GM19035 (cell line): ENCODE measurements around the gene GID8.
"Not testable (repeated sequence)": the region's sequence is repeated elsewhere in the genome, so short reads cannot be mapped to it uniquely, and the experiment has no call there.

ENCODE experiments used
- ATAC-seq: cut with Tn5 transposase; IDR thresholded peaks from one replicate; pipeline ENCODE4 v1.9.1; 2021; ENCODE audit not compliant: unreplicated experiment

The GID8 gene

DNA sequence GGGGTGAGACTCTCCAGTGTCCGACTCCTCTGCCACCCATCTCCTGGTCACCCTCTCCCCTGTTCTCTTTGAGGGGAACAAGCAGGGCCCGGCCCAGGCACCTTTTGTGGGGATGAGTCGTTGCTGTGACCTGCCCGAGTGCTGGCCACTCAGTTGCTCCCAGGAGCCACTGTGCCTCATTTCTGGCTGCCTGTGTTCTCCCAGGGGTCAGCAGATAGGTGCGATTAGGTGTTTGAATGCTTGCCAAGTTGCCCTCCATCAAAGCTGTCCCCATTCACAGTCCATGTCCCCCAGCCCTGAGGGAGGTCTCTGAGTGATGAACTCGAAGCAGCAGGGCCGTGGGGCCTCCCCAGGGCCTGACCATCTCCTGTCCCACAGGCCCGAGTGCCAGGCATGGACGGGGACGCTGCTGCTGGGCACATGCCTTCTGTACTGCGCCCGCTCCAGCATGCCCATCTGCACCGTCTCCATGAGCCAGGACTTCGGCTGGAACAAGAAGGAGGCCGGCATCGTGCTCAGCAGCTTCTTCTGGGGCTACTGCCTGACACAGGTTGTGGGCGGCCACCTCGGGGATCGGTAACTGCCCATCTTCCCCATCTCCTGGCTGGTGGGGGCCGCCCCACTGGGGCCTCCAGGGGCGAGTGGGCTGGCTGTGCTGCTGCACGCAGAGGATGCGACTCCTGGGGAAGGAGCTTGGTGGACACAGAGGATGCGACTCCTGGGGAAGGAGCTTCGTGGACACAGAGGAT is 18.6 kb downstream of the GID8 start:
- ATAC-seq, result no peak

DNA sequence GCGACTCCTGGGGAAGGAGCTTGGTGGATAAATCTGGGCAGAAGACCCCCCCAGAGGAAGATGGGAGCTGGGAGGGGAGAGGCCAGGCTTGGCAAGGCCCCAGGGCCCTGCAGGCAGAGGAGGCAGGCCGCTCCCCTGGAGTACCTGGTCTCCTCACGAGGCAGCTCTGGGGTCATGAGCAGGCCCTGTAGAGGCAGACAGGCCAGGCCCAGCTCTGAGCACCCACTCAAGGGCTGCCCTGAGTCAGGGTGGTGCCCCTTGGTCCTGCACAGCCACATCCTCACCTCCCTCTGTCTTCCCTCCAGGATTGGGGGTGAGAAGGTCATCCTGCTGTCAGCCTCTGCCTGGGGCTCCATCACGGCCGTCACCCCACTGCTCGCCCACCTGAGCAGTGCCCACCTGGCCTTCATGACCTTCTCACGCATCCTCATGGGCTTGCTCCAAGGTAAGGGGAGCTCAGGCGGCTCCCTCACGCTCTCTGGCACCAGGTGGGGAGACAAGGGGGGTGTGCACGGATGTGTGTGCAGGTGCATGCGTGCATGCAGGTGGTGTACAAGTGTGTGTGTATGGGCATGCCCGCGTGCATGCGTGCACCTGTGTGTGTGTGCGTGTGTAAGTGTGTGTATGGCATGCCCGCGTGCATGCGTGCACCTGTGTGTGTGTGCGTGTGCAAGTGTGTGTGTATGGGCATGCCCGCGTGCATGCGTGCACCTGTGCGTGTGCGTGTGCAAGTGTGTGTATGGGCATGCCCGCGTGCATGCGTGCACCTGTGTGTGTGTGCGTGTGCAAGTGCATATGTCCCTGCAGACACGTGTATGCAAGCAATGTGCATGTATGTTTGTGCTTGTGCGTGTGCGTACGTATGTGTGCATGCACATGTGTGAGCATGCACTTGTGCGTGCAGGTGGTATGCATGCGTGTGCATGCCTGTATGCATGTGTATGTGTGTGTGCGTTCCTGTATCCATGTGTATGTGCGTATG is 19.5 kb downstream of the GID8 start:
- no peak for ATAC-seq

DNA sequence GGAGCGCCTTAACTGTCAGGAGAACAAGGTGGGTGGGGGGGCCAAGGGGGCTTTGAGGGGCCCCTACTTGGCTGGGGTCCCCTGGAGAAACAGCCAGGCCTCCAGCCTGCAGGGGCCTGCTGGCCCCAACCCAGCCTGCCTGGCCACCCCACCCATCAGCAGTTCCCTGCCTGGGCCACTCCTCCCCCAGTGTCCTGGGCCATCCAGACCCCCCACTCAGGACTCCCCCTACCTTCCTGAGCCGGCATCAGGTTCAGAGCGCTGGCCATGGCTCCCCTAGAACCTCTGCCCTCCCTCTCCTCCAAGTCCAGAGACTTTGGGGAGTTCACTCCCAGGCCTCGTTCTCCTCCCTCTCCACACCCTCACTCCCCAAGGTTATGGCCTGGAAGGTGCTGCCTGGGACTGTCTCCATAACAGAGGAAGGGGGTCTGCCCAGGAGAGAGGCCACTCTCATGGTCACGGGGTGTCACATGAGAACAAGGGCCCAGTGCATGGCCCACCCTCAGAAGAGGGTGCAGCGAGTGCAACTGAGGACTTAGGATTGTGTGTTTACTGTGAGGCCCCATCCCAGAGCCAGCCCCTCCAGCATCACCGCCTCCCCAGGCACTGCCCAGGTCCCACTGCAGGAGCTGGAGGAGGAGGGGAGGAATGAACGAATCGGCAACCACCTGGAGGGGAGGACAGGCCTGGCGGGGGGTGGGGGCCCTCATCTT is 20.6 kb downstream of the GID8 start:
- no peak for ATAC-seq

DNA sequence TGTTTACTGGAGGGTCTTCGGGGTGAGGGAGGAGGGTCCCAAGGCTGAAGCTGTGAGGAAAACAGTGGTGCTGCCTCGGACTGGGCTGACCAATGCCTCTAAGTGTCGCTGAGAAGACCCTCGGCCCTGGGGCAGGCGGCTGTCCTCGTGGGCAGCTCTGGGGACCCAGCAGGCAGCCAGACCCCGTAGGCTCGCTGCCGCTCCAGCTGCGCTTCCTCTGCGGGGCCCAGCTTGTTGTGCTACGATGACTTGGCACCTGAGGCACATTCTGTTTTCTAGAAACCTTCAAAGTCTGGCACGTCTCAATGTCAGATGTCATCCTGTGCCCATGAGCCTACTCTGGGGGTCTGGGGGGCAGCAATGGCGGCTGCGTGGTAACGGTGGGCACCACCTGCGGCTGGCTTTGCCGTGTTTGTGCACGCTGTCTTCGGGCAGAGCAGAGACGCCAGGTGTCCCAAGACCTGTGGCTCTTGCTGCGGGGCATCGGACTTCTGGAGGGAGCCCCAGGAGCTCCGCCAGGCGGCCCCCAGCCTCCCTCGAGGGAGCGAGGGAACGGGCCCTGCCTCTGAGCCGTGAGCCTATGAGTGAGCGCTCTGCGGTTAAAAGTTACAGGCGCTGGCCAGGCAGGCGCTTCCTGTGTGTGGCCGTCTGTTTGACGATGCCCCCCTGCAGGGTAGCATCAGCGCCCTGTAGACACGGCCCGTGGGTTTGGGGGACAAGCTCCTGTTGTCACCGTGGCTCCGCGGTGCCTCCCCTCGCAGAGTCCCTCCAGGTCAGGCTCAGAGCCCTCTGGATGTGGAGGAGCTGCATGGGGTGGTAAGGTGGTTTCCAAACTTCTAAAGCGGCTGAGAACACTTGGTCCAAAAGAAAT is 21.4 kb downstream of the GID8 start:
- ATAC-seq, result no peak

DNA sequence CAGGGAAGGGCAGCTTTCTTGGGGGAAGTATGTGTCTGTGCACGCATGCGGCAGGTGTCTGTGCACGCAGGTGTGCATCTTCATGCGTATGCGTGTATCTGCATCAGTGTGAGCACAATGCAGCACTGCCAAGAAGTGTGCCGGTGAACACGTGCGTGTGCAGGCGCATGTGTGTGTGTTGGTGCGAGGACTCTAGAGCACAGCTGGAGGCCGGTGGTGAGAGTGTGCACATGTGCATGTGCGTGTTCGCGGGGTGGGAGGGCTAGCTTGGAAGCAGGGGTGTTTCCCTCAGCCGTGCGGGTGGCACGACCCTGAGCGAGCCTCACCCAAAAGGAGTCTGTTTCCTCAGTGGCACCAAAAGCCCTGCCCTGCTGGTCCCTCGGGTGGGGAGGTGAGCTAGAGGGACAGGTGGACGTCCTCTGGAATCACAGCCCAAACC is 22.1 kb downstream of the GID8 start:
- ATAC-seq, result no peak

DNA sequence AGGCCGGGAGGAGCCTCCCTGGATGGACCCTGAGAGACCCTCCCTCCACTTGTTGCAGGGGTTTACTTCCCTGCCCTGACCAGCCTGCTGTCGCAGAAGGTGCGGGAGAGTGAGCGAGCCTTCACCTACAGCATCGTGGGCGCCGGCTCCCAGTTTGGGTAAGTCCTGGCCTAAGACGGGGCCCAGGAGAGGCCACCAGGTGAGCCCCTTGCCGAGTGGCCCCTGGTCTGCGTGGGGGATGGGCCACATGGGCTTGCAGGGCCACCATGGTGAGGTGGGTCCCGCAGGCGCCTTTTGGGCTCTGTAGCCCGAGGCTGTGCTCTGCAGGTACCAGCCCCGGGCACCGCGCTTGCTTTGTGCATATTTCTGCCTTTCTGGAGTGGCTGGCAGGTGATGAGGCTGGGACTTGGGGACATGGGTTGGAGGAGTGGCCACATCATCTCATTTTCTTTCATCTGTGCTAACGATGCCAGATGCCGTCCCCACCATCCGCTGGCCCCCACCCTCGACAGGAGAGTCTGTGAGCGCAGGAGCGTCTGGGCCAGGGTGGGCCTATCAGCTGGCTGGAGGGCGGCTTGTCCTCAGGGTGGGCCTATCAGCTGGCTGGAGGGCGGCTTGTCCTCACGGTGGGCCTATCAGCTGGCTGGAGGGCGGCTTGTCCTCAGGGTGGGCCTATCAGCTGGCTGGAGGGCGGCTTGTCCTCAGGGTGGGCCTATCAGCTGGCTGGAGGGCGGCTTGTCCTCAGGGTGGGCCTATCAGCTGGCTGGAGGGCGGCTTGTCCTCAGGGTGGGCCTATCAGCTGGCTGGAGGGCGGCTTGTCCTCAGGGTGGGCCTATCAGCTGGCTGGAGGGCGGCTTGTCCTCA is 22.7 kb downstream of the GID8 start:
- not testable (repeated sequence) for ATAC-seq

DNA sequence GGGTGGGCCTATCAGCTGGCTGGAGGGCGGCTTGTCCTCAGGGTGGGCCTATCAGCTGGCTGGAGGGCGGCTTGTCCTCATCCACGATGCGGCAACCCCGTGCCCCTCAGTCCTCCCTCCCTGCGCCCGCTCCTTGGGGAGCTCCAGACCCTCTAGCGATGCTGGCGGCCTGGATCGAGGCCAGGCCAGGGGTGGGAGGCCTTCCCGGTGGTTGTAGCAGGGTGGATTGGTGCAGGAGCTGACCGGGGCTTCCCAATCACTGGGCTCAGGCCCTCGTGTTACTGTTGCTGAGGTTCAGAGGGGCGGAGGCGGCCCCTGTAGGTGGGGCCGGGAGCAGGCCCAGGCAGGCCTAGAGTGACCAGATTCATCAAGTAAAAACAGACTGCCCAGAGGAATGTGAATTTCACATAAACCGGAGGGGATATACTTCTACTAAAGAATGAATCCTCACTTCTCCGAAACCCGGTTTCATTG is 23.4 kb downstream of the GID8 start:
- no peak for ATAC-seq

DNA sequence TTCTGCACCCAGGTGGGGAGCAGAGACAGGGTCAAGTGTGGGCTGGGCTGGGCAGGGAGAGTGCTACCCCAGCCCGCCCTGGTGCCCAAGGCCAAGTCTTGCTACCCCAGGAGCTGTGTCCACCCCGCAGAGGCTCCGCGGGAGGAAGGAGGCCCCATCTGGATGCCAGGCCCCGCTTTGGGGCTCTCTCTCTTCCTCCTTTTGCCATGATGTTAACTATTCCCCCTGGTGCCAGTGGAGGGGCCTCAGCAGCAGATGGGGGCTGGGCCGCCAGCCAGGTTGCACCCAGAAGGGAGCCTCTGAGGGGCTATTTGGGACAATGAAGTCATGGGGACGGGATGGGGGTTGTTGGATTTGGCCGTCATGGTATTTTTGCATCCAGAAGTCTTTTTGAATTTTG is 23.9 kb downstream of the GID8 start:
- ATAC-seq, result no peak

DNA sequence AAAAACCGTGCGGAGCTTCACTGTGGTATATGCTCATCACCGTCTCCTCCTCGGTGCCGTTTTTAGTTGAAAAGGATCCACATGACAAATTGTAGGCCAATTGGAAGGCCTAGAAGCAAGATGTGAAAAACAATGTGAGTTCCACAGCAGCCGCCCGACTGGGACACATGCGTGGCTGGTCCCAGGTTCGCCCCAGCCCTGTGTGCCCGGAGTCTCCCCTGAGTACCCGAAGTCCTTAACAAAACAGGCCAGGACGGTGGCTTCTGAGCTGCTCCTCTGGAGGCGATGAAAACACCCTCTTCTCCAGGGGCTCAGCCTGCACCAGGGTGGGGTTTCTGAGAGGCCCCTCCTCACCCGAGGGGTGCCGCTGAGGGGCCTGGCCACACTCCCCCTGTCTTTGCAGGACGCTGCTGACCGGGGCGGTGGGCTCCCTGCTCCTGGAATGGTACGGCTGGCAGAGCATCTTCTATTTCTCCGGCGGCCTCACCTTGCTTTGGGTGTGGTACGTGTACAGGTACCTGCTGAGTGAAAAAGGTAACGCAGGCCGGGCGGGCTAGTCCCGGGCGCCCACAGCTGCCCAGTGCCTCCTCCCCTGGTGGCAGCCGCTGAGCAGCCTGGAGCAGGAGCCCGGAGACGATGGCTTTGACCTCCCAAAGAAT is 24.4 kb downstream of the GID8 start:
- ATAC-seq, result no peak

DNA sequence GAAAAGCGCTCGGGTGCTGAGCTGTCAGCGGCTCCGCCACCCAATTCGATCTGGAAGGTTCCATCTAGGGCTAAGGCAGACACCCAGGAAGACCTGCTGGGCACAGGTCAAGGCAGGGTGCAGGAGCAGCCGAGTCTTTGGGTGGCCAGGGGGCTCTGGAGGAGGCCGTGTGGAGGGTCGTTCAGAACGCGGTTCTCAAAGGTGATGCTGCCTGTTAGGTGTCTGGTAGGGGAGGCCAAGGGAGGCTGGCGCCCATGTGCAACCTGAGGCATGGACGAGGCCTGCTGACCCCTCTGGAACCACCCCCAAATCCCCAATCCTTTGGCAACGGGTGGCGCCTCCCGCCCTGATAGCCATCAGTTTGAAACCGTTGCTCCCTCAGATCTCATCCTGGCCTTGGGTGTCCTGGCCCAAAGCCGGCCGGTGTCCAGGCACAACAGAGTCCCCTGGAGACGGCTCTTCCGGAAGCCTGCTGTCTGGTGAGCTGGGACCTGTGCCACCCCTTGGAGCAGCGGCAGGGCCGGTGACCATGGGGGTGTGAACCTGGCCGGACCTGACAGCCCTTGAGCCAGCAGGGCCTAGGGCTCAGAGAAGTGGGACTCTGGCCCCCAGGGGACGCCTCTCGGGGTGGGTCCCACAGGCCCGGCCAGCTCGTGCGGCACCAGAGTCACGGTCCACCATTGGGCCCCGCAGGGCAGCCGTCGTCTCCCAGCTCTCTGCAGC is 25.1 kb downstream of the GID8 start:
- no peak for ATAC-seq

DNA sequence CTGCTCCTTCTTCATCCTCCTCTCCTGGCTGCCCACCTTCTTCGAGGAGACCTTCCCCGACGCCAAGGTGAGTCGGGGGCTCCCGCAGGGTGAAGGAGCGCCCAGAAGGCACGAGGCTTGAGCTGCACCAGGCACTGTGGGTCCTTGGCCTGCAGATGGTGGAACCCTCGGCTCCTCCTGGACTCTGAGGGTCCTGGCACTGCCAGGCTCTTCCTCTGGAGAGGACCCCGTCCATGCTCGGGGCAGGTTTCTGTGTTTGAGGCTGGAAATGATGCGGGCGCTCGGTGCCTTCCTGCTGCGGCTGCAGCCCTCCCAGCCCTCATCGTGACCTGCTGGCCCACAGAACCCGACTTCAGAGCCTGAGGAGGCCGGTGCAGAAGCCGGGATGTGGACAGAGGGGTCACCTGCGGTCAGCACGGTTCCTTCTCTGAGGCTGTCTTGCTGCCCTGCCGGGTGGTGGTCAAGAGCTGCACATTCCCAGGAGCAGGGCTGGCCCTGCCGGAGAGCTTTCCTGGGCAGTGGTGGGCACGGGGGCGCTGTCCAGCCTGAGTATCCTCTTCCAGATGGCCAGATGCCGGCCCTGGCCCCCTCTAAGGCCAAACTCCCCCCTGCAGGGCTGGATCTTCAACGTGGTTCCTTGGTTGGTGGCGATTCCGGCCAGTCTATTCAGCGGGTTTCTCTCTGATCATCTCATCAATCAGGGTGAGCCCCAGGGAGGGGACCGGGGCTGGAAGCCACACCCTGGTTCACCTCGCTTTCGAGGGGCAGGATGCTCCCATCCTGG is 25.9 kb downstream of the GID8 start:
- no peak for ATAC-seq

DNA sequence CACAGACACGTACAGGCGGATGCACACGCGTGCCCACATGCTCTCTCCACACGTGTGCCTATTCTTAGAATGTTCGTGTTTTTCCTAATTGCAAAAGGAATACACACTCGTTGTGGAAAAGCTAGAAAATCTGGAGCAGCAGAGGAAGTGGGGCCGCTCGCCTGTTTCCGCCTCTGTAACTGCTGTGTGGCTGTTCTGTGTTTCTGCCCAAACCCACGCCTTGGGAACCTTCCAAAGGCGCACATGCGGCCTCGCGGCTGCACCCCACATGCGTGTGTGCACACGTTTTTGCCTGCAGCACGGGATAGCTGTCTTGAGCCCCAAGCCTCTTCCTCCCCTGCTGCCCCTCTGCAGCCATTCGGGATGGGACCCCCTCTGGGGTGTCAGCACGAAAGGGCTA is 26.8 kb downstream of the GID8 start:
- no peak for ATAC-seq

DNA sequence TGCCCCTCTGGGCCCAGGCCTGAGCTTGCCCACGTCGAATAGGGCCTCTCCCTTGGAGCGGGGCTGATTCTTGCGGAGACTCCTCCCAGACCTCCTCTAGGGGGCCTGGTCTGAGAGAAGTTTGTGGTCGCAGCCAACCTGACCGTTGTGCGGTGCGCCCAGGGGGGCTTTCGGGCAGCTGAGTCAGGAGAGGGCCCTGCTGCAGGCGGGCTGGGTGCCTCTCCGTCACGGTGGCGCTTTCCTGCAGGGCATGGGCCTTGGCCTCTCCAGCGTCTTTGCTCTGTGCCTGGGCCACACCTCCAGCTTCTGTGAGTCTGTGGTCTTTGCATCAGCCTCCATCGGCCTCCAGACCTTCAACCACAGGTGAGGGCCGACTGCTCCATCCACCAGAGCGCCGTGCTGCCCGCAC is 27.4 kb downstream of the GID8 start:
- no peak for ATAC-seq

DNA sequence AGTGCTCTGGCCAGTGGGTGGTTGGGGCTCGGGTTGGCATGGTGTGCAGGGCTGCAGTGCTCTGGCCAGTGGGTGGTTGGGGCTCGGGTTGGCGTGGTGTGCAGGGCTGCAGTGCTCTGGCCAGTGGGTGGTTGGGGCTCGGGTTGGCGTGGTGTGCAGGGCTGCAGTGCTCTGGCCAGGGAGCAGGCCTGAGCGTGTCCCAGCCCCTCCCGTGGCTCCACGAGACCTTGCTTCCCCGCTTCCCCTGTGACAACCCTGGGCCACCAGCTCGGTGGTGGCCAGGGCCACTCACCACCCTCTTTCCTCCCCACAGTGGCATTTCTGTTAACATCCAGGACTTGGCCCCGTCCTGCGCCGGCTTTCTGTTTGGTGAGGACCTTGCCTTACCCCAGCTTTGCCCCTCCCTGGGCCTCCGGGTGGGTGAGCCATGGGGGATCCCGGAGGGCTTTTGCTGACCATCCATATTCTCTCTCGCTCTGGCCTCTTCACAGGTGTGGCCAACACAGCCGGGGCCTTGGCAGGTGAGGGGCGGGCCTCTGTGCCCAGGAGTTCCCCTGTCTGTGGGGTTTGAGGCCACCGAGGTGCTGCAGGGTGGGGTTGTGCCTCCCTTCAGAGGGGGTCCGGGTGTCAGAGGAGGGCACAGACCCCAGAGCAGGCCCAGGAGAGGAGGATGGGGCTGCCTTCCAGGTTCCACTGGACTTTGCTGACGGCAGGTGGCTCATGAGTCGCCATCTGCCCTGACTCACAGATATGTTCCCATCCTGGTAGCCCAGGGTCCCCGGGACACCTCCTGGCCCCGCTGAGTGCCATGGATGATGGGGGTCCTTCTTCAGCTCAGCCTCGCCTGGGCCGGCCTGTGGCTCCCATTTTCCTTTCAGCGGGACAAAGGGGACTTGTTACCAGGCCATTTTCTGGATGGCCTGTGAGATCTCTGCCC is 28.5 kb downstream of the GID8 start:
- no peak for ATAC-seq

DNA sequence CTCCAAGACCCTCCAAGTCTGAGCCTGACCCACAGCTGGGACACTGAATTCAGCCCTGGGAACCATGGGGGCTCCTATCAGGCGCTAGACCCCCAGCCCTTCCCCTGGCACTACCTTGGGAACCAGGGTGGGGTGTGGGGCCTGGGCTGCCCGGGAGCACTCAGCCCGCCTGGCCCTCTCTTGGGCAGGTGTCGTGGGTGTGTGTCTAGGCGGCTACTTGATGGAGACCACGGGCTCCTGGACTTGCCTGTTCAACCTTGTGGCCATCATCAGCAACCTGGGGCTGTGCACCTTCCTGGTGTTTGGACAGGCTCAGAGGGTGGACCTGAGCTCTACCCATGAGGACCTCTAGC is 29.2 kb downstream of the GID8 start:
- no peak for ATAC-seq

DNA sequence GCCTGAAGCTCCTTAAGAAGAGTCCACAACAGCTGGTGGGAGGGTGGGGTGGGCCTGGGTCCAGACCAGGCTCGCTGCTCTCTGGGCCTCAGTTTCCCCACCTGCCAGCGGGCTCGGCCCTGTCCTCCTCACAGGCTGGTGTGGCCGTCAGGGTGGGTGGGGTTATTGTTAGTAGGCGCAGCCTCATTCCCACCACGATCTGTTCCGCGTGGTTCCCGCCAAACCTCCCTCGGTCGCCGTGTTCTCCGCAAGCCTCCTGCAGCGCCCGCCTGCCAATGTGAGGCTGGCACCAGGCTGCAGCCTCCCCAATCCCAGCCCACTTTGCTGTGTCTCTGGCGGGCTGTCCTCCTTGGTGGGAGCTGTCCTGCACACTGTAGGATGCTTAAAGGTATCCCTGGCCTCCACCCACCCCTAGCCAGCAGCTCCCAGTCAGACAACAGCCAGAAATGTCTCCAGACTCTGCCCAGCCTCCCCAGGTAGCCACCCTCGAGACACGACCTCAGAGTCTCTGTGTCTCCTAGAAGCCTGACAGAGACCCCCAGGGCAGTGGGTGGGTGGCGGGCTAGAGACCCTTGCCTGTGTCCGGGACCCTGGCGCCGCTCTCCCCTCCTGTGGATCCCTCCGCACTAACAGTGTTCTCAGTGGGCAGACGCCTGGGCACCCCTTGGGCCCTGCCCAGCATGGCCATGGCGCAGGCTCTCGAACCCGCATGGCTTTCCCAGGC is 29.8 kb downstream of the GID8 start:
- ATAC-seq, result no peak
